ENCODE measurements around the gene HSF2BP.

DNA sequence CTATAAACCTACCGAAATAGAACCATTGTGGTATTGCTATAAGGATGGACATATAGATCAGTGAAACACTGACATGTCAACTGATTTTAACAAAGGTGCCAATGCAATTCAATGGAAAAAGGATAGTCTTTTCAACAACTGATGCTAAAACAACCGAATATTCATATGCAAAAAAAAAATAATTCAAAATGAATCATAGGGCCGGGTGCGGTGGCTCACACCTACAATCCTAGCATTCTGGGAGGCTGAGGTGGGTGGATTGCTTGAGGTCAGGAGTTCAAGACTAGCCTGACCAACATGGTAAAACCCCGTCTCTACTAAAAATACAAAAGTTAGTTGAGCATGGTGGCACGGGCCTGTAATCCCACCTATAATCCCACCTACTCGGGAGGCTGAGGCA, 23.9 kb downstream of the HSF2BP start:
- TF ChIP-seq, protein P1, sequence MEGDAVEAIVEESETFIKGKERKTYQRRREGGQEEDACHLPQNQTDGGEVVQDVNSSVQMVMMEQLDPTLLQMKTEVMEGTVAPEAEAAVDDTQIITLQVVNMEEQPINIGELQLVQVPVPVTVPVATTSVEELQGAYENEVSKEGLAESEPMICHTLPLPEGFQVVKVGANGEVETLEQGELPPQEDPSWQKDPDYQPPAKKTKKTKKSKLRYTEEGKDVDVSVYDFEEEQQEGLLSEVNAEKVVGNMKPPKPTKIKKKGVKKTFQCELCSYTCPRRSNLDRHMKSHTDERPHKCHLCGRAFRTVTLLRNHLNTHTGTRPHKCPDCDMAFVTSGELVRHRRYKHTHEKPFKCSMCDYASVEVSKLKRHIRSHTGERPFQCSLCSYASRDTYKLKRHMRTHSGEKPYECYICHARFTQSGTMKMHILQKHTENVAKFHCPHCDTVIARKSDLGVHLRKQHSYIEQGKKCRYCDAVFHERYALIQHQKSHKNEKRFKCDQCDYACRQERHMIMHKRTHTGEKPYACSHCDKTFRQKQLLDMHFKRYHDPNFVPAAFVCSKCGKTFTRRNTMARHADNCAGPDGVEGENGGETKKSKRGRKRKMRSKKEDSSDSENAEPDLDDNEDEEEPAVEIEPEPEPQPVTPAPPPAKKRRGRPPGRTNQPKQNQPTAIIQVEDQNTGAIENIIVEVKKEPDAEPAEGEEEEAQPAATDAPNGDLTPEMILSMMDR (conservative IDR thresholded peaks at IDR 0.05): no peak
- TF ChIP-seq EZH2 (IDR thresholded peaks at IDR 0.05; ENCODE audit: low read depth): no peak

Data from PC-9 (cell line).